Right lobe of liver (tissue), 6 donors: ENCODE results near the gene DLX1. TPM values are rescaled to one million over a fixed set of nuclear protein-coding genes. Genes with fewer than 3 reads are reported as not detected.

Experiments used
- ATAC-seq, 4 donors: fragments of 200-7000 bp; cut with Tn5 transposase; one replicate each; pipeline ENCODE4 v1.9.1; 2020; ENCODE audit warnings: mild to moderate bottlenecking in 4 of 4, moderate library complexity in 4 of 4
- DNase-seq, 3 donors: peaks; one replicate each; pipeline ENCODE4 v3.0.0-alpha.2; 2020
- H3K27ac ChIP-seq, 3 donors: fragments of 200-600 bp; one replicate each; pipeline ENCODE4 v1.8.0; 2022
- H3K27me3 ChIP-seq, 2 donors: fragments of 200-600 bp; one replicate each; pipeline ENCODE4 v1.8.0; 2022
- H3K36me3 ChIP-seq, 4 donors: fragments of 200-600 bp; sonication (generic) in 1 of 4; one replicate each; pipeline versions ENCODE4 v1.5.1 to v1.8.0; 2017 to 2022; ENCODE audit warnings: control low read depth in 1 of 4
- H3K4me1 ChIP-seq, 4 donors: fragments of 200-600 bp; sonication (generic) in 1 of 4; one replicate each; pipeline versions ENCODE4 v1.5.1 to v1.8.0; 2017 to 2022; ENCODE audit warnings: control low read depth in 1 of 4
- H3K4me3 ChIP-seq, 3 donors: fragments of 200-600 bp; one replicate each; pipeline ENCODE4 v1.8.0; 2022
- H3K9me3 ChIP-seq, 4 donors: fragments of 200-600 bp; sonication (generic) in 1 of 4; one replicate each; pipeline versions ENCODE4 v1.5.1 to v1.8.0; 2017 to 2022; ENCODE audit warnings: control low read depth in 1 of 4
- POLR2A ChIP-seq: fragments of 450-650 bp; IDR thresholded peaks from one replicate; pipeline ENCODE4 v1.6.1; 2017; ENCODE audit warnings: antibody characterized with exemption, mild to moderate bottlenecking
- WGBS: methylation state at CpG from one replicate; pipeline ENCODE4 v1.1.6; 2018; ENCODE audit warnings: low coverage, low lambda C conversion rate; ENCODE audit not compliant: insufficient coverage; ENCODE audit errors: missing lambda C conversion rate; 5-methylcytosine and 5-hydroxymethylcytosine counted together
- intact Hi-C, 2 donors: fragments of 100-400 bp; cut with DNase I; formaldehyde crosslinking; loops; one replicate each; pipeline versions ENCODE4 v1.11.2 to v1.14.1; 2022
- total RNA-seq, 6 experiments: library from RNA; depleted of rRNA in 2 of 6; stranded (reverse); fragments of >200 nt in 2 of 6; fragmentation: NEBNext Ultra II Directional in 3 of 6; extraction: Animal tissue kit (Norgen Biotek cat#: 25700) in 3 of 6; gene quantifications; one replicate each; pipeline versions ENCODE4 v1.1.0 to v1.2.4, GENCODE V29; 2016 to 2023
- TF ChIP-seq, protein P1 (sequence below), 4 donors: fragments of 200-600 bp in 3 of 4; fragments of 450-650 bp in 1 of 4; IDR thresholded peaks; one replicate each; pipeline versions ENCODE4 v1.5.1 to v1.8.0; 2016 to 2022; ENCODE audit warnings: antibody characterized with exemption in 4 of 4, mild to moderate bottlenecking in 2 of 4
- donor health status: DM: no; HTN: yes; CAD: no.
- donor health status: DM: no; HTN: no; CAD: no.
- donor health status: DM: no; HTN: no; CAD: no.
- donor health status: DM: no; HTN: yes; CAD: no.
- donor health status: DM: no; HTN: yes; CAD: no.

Gene DLX1
- total RNA-seq, 6 experiments from 2014 or later: not detected

DNA sequence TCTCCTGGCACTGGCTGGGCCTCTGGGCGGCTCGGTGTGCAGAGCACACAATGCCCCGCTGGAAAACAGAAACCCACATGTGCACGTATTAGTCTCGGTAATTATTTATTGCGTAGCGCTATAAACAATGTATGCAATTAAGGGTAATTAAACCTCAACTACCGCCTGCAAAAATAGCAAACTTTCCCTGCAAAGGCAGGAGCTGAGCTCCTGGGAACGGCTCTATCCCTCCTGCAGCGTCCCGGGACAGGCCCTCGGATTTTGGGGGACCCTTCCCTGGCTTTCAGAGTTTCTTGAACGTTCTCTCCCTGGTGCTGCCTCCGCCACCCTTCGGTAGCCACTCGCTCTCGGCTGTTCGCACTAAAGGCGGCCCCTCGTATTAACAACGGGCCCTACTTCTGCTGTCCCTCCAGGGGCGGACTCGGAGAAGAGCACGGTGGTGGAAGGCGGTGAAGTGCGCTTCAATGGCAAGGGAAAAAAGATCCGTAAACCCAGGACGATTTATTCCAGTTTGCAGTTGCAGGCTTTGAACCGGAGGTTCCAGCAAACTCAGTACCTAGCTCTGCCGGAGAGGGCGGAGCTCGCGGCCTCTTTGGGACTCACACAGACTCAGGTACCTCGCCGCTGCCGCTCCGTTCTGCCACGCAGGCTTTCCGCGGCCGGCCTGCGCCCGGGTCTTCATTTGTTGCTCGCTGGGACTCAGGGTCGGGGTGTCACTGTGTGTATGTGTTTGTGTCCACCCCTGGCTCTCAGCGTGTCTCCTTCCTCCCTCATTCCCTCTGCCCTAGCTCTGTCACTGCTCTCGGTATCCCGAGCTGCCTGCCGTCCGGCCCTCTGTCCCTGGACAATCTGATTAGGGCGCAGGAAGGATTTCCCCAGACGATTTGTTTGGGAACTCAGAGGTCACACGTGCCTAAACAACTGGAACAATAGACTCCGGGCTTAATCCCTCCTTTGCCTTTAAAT is 1.2 kb downstream of the DLX1 start:
- H3K27ac ChIP-seq: no peak overlapping the region
- no peak overlapping the region for H3K4me3 ChIP-seq
- DNase-seq (no peak), ATAC-seq (peak; percentile 36 to 54 (median 44))
- H3K4me1 ChIP-seq: peaks cover 0 to 27% (median 5%) of the 10 kb centered on the region in 4 donors
- intact Hi-C loops: no loop called here
- WGBS: 7% methylated on average over 42 of the region's 54 CpGs
- peaks cover 65 to 94% of the 10 kb centered on the region in 2 donors for H3K27me3 ChIP-seq
- no peaks in the 10 kb centered on the region for H3K36me3 ChIP-seq
- no peak for TF ChIP-seq POLR2A
- TF ChIP-seq, protein P1, sequence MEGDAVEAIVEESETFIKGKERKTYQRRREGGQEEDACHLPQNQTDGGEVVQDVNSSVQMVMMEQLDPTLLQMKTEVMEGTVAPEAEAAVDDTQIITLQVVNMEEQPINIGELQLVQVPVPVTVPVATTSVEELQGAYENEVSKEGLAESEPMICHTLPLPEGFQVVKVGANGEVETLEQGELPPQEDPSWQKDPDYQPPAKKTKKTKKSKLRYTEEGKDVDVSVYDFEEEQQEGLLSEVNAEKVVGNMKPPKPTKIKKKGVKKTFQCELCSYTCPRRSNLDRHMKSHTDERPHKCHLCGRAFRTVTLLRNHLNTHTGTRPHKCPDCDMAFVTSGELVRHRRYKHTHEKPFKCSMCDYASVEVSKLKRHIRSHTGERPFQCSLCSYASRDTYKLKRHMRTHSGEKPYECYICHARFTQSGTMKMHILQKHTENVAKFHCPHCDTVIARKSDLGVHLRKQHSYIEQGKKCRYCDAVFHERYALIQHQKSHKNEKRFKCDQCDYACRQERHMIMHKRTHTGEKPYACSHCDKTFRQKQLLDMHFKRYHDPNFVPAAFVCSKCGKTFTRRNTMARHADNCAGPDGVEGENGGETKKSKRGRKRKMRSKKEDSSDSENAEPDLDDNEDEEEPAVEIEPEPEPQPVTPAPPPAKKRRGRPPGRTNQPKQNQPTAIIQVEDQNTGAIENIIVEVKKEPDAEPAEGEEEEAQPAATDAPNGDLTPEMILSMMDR (IDR thresholded peaks at IDR 0.05): peak in 2 of 4 donors; percentile 12 to 13
- no peaks in the 10 kb centered on the region for H3K9me3 ChIP-seq

DNA sequence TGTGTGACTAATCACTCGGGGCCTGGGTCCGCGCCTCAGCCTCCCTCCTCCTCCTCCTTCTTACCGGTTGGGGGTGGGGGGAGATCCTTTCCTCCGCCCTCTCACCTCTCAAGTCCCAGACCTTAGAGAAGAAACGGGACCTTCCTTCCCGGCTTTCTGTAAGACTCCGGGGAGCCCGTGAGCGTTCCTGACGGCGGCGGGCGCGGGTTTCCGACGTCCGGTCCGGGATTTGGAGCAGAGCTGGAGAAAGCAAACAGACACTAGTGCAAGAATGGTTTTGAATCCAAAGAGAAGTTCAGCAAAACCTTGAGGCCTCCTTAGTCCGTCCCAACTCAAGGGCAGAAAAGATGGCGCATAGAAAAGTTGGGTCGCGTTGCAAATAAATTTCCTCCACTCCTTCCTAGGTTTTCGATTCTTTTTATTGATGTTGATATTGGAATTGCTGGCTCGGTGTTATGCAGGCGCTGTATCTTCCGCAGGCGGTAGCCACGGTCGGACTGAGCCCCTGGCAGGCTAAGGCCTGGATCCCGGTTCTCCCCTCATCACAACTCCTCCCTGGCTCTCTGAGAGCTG is 2.0 kb downstream of the DLX1 start:
- 12% methylated on average over 30 of the region's 31 CpGs for WGBS
- no peak overlapping the region for H3K4me3 ChIP-seq
- no peaks in the 10 kb centered on the region for H3K36me3 ChIP-seq
- ATAC-seq (no peak), DNase-seq (no peak)
- intact Hi-C loops: no loop called here
- peaks cover 0 to 27% (median 5%) of the 10 kb centered on the region in 4 donors for H3K4me1 ChIP-seq
- H3K9me3 ChIP-seq: no peaks in the 10 kb centered on the region
- H3K27ac ChIP-seq: no peak overlapping the region
- TF ChIP-seq, protein P1 (IDR thresholded peaks at IDR 0.05): no peak
- no peak for TF ChIP-seq POLR2A
- peaks cover 67 to 94% of the 10 kb centered on the region in 2 donors for H3K27me3 ChIP-seq

DNA sequence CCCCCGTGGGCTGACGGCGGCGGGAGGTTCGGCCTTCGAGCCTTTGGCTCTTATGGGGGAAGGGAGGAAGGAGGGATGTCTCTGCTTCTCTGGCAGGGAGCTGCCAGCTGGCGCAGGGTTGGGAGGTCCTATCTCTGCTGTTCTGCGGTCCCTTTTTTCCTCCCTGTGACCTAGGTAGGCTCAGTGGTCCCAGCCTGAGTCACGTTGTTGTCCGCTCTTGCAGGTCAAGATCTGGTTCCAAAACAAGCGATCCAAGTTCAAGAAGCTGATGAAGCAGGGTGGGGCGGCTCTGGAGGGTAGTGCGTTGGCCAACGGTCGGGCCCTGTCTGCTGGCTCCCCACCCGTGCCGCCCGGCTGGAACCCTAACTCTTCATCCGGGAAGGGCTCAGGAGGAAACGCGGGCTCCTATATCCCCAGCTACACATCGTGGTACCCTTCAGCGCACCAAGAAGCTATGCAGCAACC is 2.5 kb downstream of the DLX1 start:
- 0% methylated on average over 3 of the region's 23 CpGs for WGBS
- intact Hi-C loops: no loop called here
- TF ChIP-seq, protein P1 (IDR thresholded peaks at IDR 0.05): no peak
- no peak for TF ChIP-seq POLR2A
- Histone ChIP-seq H3K9me3 (no peaks in the 10 kb centered on the region), H3K4me1 (peaks cover 0 to 27% (median 5%) of the 10 kb centered on the region in 4 donors), H3K27ac (no peak overlapping the region), H3K4me3 (no peak overlapping the region), H3K36me3 (no peaks in the 10 kb centered on the region), H3K27me3 (peaks cover 63 to 94% of the 10 kb centered on the region in 2 donors)
- DNase-seq: no peak
- ATAC-seq: no peak

DNA sequence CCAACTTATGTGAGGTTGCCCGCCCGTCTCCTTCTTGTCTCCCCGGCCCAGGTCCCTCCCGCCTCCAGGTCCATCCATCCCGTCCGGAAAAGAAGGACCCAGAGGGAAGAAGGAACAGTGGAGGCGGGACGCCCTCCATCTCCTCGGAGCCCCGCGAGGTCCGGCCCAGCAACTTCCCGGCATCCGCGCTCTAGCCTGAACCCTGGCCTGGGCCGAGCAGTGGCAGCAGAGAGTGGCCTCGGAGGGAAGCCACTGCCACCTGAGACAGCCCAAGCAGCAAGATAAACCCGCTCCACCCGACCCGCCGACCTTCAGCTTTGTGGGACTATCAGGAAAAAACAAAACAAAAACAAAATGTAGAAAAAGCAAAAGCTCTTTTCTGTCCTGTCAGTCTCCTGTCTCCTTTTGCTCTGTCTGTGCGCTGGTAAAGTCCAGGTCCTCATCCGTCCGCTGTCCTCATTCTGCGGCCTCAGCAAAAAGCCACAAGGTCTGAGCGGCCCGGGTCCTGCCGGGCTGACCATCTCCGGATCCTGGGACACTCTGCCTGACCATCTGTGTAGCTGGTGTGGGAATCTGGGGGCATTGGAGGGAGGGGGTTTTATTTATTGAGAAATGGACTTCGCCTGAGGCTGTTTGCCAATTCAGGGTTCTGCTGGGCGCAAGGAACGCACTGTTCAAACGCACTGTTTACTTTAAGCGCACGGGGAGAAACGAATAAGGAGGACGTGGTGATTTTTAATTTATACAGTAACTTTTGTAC is 3.1 kb downstream of the DLX1 start:
- Histone ChIP-seq H3K36me3 (no peaks in the 10 kb centered on the region), H3K9me3 (no peaks in the 10 kb centered on the region), H3K4me1 (peaks cover 0 to 27% (median 5%) of the 10 kb centered on the region in 4 donors), H3K27me3 (peaks cover 57 to 94% of the 10 kb centered on the region in 2 donors), H3K27ac (no peak overlapping the region), H3K4me3 (no peak overlapping the region)
- no peak for DNase-seq
- intact Hi-C loops: no loop called here
- 5% methylated on average over 34 of the region's 37 CpGs for WGBS
- ATAC-seq: no peak
- TF ChIP-seq, protein P1 (IDR thresholded peaks at IDR 0.05): no peak
- no peak for TF ChIP-seq POLR2A
